ENCODE measurements around the gene CEP57L1.

- TF ChIP-seq EZH2 (IDR thresholded peaks at IDR 0.05; ENCODE audit: insufficient read depth, poor library complexity, severe bottlenecking) (no peak), EZH2phosphoT487 (IDR thresholded peaks at IDR 0.05; ENCODE audit: insufficient read depth, low read depth) (no peak)
Observed at GRCh38 chr6:109118337-109118736, 23.0 kb downstream of the CEP57L1 start.
